Putamen (tissue), 1 donor: ENCODE results near the gene TXN.
"Not testable (repeated sequence)": the region's sequence is repeated elsewhere in the genome, so short reads cannot be mapped to it uniquely, and the experiment has no call there.

Experiments
- DNase-seq: peaks from one replicate; pipeline ENCODE4 v3.0.0-alpha.2; 2016; ENCODE audit warnings: low spot score

Gene TXN

DNA sequence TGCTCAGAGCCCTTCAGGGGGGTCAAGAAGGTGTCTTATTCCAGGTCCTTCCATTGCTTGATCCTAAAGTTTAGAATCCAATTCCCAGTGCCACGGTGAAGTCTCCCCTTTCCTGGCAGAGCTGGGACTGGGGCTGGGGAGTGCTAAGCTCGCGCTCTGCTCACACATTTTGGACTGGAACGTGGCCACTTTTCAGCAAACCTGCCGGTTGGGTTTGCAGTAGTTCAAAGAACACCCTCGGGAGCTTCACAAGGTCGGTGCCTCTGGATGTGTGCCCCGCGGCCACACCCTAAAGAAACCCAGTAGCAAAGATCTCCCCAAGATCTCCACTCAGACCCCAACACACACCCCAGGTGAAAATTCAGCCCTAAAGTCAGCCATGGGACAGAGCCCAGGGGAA lies 48.3 kb downstream of the TXN start, which contains the start of gene C9orf152:
TSS of gene C9orf152 (minus strand) at position 129 of the 400 bp plus-strand sequence. CDS start 580 bp downstream, outside the sequence.
- DNase-seq = no peak

GRCh38 chr9:110207071-110207641 lies 49.2 kb downstream of the TXN start:
- DNase-seq = no peak

- no peak for DNase-seq
Observed at GRCh38 chr9:110206389-110206788, 49.9 kb downstream of the TXN start.

DNA sequence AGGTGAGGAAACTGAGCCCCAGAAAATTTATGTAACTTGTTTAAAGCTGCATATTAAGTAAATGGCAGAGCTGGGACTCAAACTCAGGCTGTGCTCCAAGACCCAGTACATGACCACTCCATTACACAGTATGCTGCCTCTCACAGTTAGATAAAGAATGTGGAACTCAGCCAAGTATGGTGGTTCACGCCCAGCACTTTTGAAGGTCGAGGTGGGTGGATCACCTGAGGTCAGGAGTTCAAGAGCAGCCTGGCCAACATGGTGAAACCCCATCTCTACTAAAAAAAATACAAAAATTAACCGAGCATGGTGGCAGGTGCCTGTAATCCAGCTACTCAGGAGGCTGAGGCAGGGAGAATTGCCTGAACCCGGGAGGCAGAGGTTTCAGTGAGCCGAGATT lies 50.7 kb downstream of the TXN start:
- not testable (repeated sequence) for DNase-seq

GRCh38 chr9:110202232-110202631 lies 54.1 kb downstream of the TXN start:
- DNase-seq = no peak

- no peak for DNase-seq
Observed at GRCh38 chr9:110199643-110200042, 56.7 kb downstream of the TXN start.

- DNase-seq = no peak
Observed at GRCh38 chr9:110198357-110198756, 58.0 kb downstream of the TXN start.

- no peak for DNase-seq
Observed at GRCh38 chr9:110197330-110198187, 58.7 kb downstream of the TXN start.

DNA sequence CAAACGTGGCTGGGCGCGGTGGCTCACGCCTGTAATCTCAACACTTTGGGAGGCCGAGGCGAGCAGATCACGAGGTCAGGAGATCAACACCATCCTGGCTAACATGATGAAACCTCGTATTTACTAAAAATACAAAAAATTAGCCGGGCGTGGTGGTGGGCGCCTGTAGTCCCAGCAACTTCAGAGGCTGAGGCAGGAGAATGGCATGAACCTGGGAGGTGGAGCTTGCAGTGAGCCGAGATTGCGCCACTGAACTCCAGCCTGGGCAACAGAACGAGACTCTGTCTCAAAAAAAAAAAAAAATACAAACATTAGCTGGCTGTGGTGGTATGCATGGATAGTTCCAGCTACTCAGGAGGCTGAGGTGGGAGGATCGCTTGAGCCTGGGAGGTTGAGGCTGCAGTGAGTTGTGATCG lies 60.2 kb downstream of the TXN start:
- DNase-seq = not testable (repeated sequence)
